DND-41 (cell line): ENCODE results near the gene SART3.

Source experiments
- ATAC-seq: fragments of 200-7000 bp; cut with Tn5 transposase; 3 replicates; pipeline ENCODE4 v1.9.1; 2021; ENCODE audit warnings: low read depth; ENCODE audit not compliant: insufficient read depth
- DNase-seq: peaks from one replicate; pipeline ENCODE4 v3.0.0-alpha.2; 2020
- H2AFZ ChIP-seq: 2 replicates; pipeline ENCODE4 v1.6.0; 2012; ENCODE audit warnings: low read depth, low read length
- H3K27ac ChIP-seq: 2 replicates; pipeline ENCODE4 v1.5.1; 2012; ENCODE audit warnings: low read length, inconsistent platforms
- H3K27me3 ChIP-seq: fragments of 200-600 bp; sonication (generic); 2 replicates; pipeline ENCODE4 v1.6.0; 2012; ENCODE audit warnings: low read length, mild to moderate bottlenecking, inconsistent platforms; ENCODE audit not compliant: insufficient read depth, poor library complexity
- H3K36me3 ChIP-seq: 2 replicates; pipeline ENCODE4 v1.5.1; 2012; ENCODE audit warnings: low read length, inconsistent platforms; ENCODE audit not compliant: insufficient read depth
- H3K4me1 ChIP-seq: 2 replicates; pipeline ENCODE4 v1.5.1; 2012; ENCODE audit warnings: mild to moderate bottlenecking, low read length; ENCODE audit not compliant: insufficient read depth
- H3K4me2 ChIP-seq: 2 replicates; pipeline ENCODE4 v1.6.0; 2012; ENCODE audit warnings: mild to moderate bottlenecking, moderate library complexity, low read length, inconsistent platforms; ENCODE audit not compliant: insufficient read depth
- H3K4me3 ChIP-seq, 2 experiments: fragments of 200-600 bp in 1 of 2; shearing (Covaris generic) in 1 of 2; 2 replicates each; pipeline ENCODE4 v1.5.1; 2012 to 2016; ENCODE audit warnings: inconsistent platforms in 2 of 2, low read length in 2 of 2, mild to moderate bottlenecking in 2 of 2, low read depth in 1 of 2, moderate library complexity in 1 of 2
- H3K79me2 ChIP-seq: 2 replicates; pipeline ENCODE4 v1.6.0; 2012; ENCODE audit warnings: low read length, inconsistent platforms; ENCODE audit not compliant: insufficient read depth
- H3K9ac ChIP-seq: 2 replicates; pipeline ENCODE4 v1.6.0; 2012; ENCODE audit warnings: low read depth, mild to moderate bottlenecking, inconsistent platforms, low read length, moderate library complexity
- H3K9me3 ChIP-seq: 2 replicates; pipeline ENCODE4 v1.5.1; 2012; ENCODE audit warnings: low read length, moderate library complexity, mild to moderate bottlenecking, inconsistent platforms; ENCODE audit not compliant: insufficient read depth, severe bottlenecking
- H4K20me1 ChIP-seq: 2 replicates; pipeline ENCODE4 v1.6.0; 2012; ENCODE audit warnings: low read length; ENCODE audit not compliant: insufficient read depth
- CTCF ChIP-seq: IDR thresholded peaks from 2 replicates; pipeline ENCODE4 v1.5.1; 2012; ENCODE audit warnings: borderline replicate concordance, low read length, moderate library complexity, mild to moderate bottlenecking; ENCODE audit not compliant: poor library complexity, severe bottlenecking; ENCODE audit errors: extremely low read depth
- EZH2 ChIP-seq: IDR thresholded peaks from 3 replicates; pipeline ENCODE4 v1.6.1; 2012; ENCODE audit warnings: borderline replicate concordance, low read depth, mild to moderate bottlenecking, moderate library complexity, low read length, inconsistent platforms; ENCODE audit not compliant: severe bottlenecking

The SART3 gene

GRCh38 chr12:108523365-108523764 is 37.6 kb downstream of the SART3 start:
- Histone ChIP-seq H3K4me2 (no peak overlapping the region), H2AFZ (no peak overlapping the region), H3K36me3 (peaks cover 99% of the 10 kb centered on the region), H3K4me3 (no peak overlapping the region), H3K27me3 (no peaks in the 10 kb centered on the region), H4K20me1 (peaks cover 42% of the 10 kb centered on the region), H3K9ac (no peak overlapping the region), H3K4me1 (no peaks in the 10 kb centered on the region), H3K79me2 (peaks cover 2% of the 10 kb centered on the region; the same call in 1 of the 2 replicates), H3K27ac (no peak overlapping the region), H3K9me3 (no peaks in the 10 kb centered on the region)
- no peak for ATAC-seq
- TF ChIP-seq CTCF (no peak), EZH2 (no peak)
- no peak for DNase-seq

- H3K9me3 ChIP-seq, result no peaks in the 10 kb centered on the region
- peaks cover 21% of the 10 kb centered on the region for H3K4me1 ChIP-seq
- ATAC-seq, result no peak
- no peak overlapping the region for H3K27ac ChIP-seq
- no peak for DNase-seq
- H3K9ac ChIP-seq, result no peak overlapping the region
- no peak overlapping the region for H3K4me3 ChIP-seq
- peaks cover 78% of the 10 kb centered on the region for H3K36me3 ChIP-seq
- peaks cover 31% of the 10 kb centered on the region for H4K20me1 ChIP-seq
- no peak for TF ChIP-seq EZH2
- TF ChIP-seq CTCF, result peak; percentile 41
- peaks cover 20% of the 10 kb centered on the region for H3K79me2 ChIP-seq
- H2AFZ ChIP-seq, result no peak overlapping the region
- no peak overlapping the region for H3K4me2 ChIP-seq
- no peaks in the 10 kb centered on the region for H3K27me3 ChIP-seq
These were observed 41.4 kb downstream of the SART3 start for GRCh38 chr12:108519558-108519957.

GRCh38 chr12:108518716-108519496 is 42.1 kb downstream of the SART3 start:
- Histone ChIP-seq H4K20me1 (peaks cover 26% of the 10 kb centered on the region), H3K4me2 (no peak overlapping the region), H3K4me3 (no peak overlapping the region), H3K27ac (no peak overlapping the region), H3K9ac (no peak overlapping the region), H3K79me2 (peaks cover 20% of the 10 kb centered on the region), H3K36me3 (peaks cover 72% of the 10 kb centered on the region), H3K27me3 (no peaks in the 10 kb centered on the region), H3K4me1 (peaks cover 27% of the 10 kb centered on the region), H2AFZ (no peak overlapping the region), H3K9me3 (no peaks in the 10 kb centered on the region)
- ATAC-seq (no peak), DNase-seq (no peak)
- no peak for TF ChIP-seq EZH2
- TF ChIP-seq CTCF, result no peak
